HepG2 (cell line): ENCODE measurements around the gene ADAM10. TPM values are rescaled to one million over a fixed set of nuclear protein-coding genes. Genes with fewer than 3 reads are reported as not detected.

ENCODE experiments used
- ATAC-seq: fragments of 200-7000 bp; cut with Tn5 transposase; 3 replicates; pipeline ENCODE4 v1.9.1; 2020; ENCODE audit warnings: mild to moderate bottlenecking, moderate library complexity
- BruUV-seq: library from RNA; stranded (reverse); fragments of 400-500 nt; replicated peaks from 2 replicates; lab custom pipeline; 2021; lab: Mats Ljungman, UMichigan
- CTCF ChIA-PET: fragments of 300-600 bp; formaldehyde crosslinking; extraction: SDS; loops from one replicate; lab custom pipeline; 2021; ENCODE audit warnings: low total read pairs, inconsistent platforms, low intra/inter-chr PET ratio; lab: Yijun Ruan, JAX
- POLR2A ChIA-PET: fragments of 350-600 bp; sonication (Branson Sonifier 250); formaldehyde crosslinking; loops from one replicate; lab custom pipeline; 2020; ENCODE audit warnings: antibody characterized with exemption, inconsistent platforms; lab: Yijun Ruan, JAX
- DNase-seq: peaks from one replicate; pipeline ENCODE4 v3.0.0-alpha.2; 2015; ENCODE audit warnings: low spot score
- FAIRE-seq: peaks from 3 replicates; lab custom pipeline; 2011; peaks lifted over from hg19 to GRCh38; lab: Jason Lieb, UNC
- H2AFZ ChIP-seq: one replicate; pipeline ENCODE4 v1.6.1; 2011; ENCODE audit warnings: low read length, inconsistent platforms
- H3K27ac ChIP-seq: fragments of 300-600 bp; 3 replicates; pipeline ENCODE4 v1.8.0; 2011; ENCODE audit warnings: mixed run types, mild to moderate bottlenecking, mixed read lengths, low read length, inconsistent platforms; ENCODE audit not compliant: insufficient read depth; ENCODE audit errors: extremely low read length
- H3K27me3 ChIP-seq, 2 experiments: fragments of 200-600 bp in 1 of 2; 2 replicates in 1 of 2; 3 replicates in 1 of 2; pipeline versions ENCODE4 v1.6.0 to v1.8.0; 2011; ENCODE audit warnings: low read length in 2 of 2, mild to moderate bottlenecking in 2 of 2, moderate library complexity in 2 of 2, inconsistent platforms in 1 of 2; ENCODE audit not compliant: insufficient read depth in 2 of 2, control insufficient read depth in 1 of 2
- H3K36me3 ChIP-seq, 2 experiments: fragments of 200-600 bp in 1 of 2; replicated peaks in 1 of 2; 2 replicates in 1 of 2; 3 replicates in 1 of 2; pipeline versions ENCODE4 v1.5.1 to v1.8.0; 2011; ENCODE audit warnings: low read length in 2 of 2, inconsistent platforms in 1 of 2; ENCODE audit not compliant: insufficient read depth in 2 of 2, control insufficient read depth in 1 of 2
- H3K4me1 ChIP-seq: 2 replicates; pipeline ENCODE4 v1.5.1; 2012; ENCODE audit warnings: low read length, inconsistent platforms; ENCODE audit not compliant: insufficient read depth
- H3K4me2 ChIP-seq: 2 replicates; pipeline ENCODE4 v1.6.0; 2011; ENCODE audit warnings: low read depth, low read length, inconsistent platforms
- H3K4me3 ChIP-seq, 3 experiments: fragments of 200-600 bp in 1 of 3; sonication (generic), shearing (Covaris generic) in 1 of 3; replicated peaks in 1 of 3; 2 replicates each; pipeline ENCODE4 v1.5.1; 2011 to 2016; ENCODE audit warnings: low read length in 3 of 3, inconsistent platforms in 2 of 3, low read depth in 2 of 3, mild to moderate bottlenecking in 2 of 3, control low read depth in 1 of 3, mixed read lengths in 1 of 3; ENCODE audit not compliant: insufficient read depth in 1 of 3
- H3K79me2 ChIP-seq: one replicate; pipeline ENCODE4 v1.6.1; 2011; ENCODE audit warnings: low read length, inconsistent platforms; ENCODE audit not compliant: insufficient read depth
- H3K9ac ChIP-seq: 2 replicates; pipeline ENCODE4 v1.6.0; 2011; ENCODE audit warnings: mild to moderate bottlenecking, low read depth, low read length, inconsistent platforms; ENCODE audit not compliant: insufficient read depth
- H3K9me3 ChIP-seq: 2 replicates; pipeline ENCODE4 v1.5.1; 2012; ENCODE audit warnings: mild to moderate bottlenecking, low read length
- H4K20me1 ChIP-seq: 2 replicates; pipeline ENCODE4 v1.6.0; 2011; ENCODE audit warnings: inconsistent platforms, mild to moderate bottlenecking, low read length, moderate library complexity; ENCODE audit not compliant: insufficient read depth
- AKAP8 ChIP-seq: sonication (generic); formaldehyde crosslinking; IDR thresholded peaks from 2 replicates; pipeline ENCODE4 v1.5.1; 2020; ENCODE audit warnings: mild to moderate bottlenecking, missing genetic modification reagents
- EP300 ChIP-seq, 3 experiments: sonication (generic) in 1 of 3; formaldehyde crosslinking in 1 of 3; IDR thresholded peaks; 2 replicates each; pipeline versions ENCODE4 v1.5.1 to v1.6.1; 2011 to 2020; ENCODE audit warnings: low read depth in 2 of 3, low read length in 2 of 3, borderline replicate concordance in 1 of 3, improper control_type of control experiment in 1 of 3, mild to moderate bottlenecking in 1 of 3, missing genetic modification reagents in 1 of 3, moderate library complexity in 1 of 3
- ETV6 ChIP-seq: sonication (generic); formaldehyde crosslinking; conservative IDR thresholded peaks from 2 replicates; pipeline ENCODE4 v1.4.0; 2020; ENCODE audit warnings: missing genetic modification reagents
- FOSL2 ChIP-seq: sonication (generic); formaldehyde crosslinking; IDR thresholded peaks from 2 replicates; pipeline ENCODE4 v1.4.0; 2020; ENCODE audit warnings: missing genetic modification reagents
- FOXP1 ChIP-seq, 2 experiments: fragments of 450-650 bp in 1 of 2; IDR thresholded peaks; 2 replicates each; pipeline ENCODE4 v1.6.1; 2017 to 2018; ENCODE audit warnings: antibody characterized with exemption in 1 of 2
- HDAC2 ChIP-seq: sonication (generic); formaldehyde crosslinking; IDR thresholded peaks from 2 replicates; pipeline ENCODE4 v1.4.0; 2020; ENCODE audit warnings: missing genetic modification reagents
- HNF4A ChIP-seq: sonication (generic); formaldehyde crosslinking; IDR thresholded peaks from 2 replicates; pipeline ENCODE4 v1.4.0; 2020; ENCODE audit warnings: missing genetic modification reagents
- HNRNPH1 ChIP-seq: fragments of 200-400 bp; formaldehyde crosslinking; optimal IDR thresholded peaks from 2 replicates; pipeline ENCODE3; 2017; ENCODE audit warnings: mild to moderate bottlenecking, low read depth, low read length
- HOXA5 ChIP-seq: sonication (generic); formaldehyde crosslinking; IDR thresholded peaks from 2 replicates; pipeline ENCODE4 v1.4.0; 2020; ENCODE audit warnings: missing genetic modification reagents
- HOXA7 ChIP-seq: sonication (generic); formaldehyde crosslinking; IDR thresholded peaks from 2 replicates; pipeline ENCODE4 v1.8.1; 2022; ENCODE audit warnings: mild to moderate bottlenecking, missing genetic modification reagents, moderate library complexity
- IKZF4 ChIP-seq: sonication (generic); formaldehyde crosslinking; IDR thresholded peaks from 2 replicates; pipeline ENCODE4 v1.5.1; 2020; ENCODE audit warnings: borderline replicate concordance, mild to moderate bottlenecking, low read depth, missing genetic modification reagents; ENCODE audit errors: not compliant biosample characterization
- ISL2 ChIP-seq: sonication (generic); formaldehyde crosslinking; IDR thresholded peaks from 2 replicates; pipeline ENCODE4 v1.5.0; 2020; ENCODE audit warnings: missing genetic modification reagents
- KDM2A ChIP-seq: sonication (generic); formaldehyde crosslinking; IDR thresholded peaks from 2 replicates; pipeline ENCODE4 v1.4.0; 2020; ENCODE audit warnings: low read depth, missing genetic modification reagents, borderline replicate concordance
- MED8 ChIP-seq: sonication (generic); formaldehyde crosslinking; IDR thresholded peaks from 2 replicates; pipeline ENCODE4 v1.8.1; 2023; ENCODE audit warnings: mild to moderate bottlenecking, missing genetic modification reagents; ENCODE audit not compliant: insufficient replicate concordance
- MIER2 ChIP-seq: IDR thresholded peaks from 2 replicates; pipeline ENCODE4 v1.6.1; 2016; ENCODE audit warnings: missing biosample characterization, missing genetic modification reagents
- NCOA2 ChIP-seq: sonication (generic); formaldehyde crosslinking; IDR thresholded peaks from 2 replicates; pipeline ENCODE4 v1.8.0; 2022; ENCODE audit warnings: inconsistent platforms
- POLR2G ChIP-seq: fragments of 200-400 bp; formaldehyde crosslinking; IDR thresholded peaks from 2 replicates; pipeline ENCODE4 v1.6.1; 2018; ENCODE audit warnings: mild to moderate bottlenecking, low read depth, low read length, moderate library complexity
- SIX1 ChIP-seq: sonication (generic); formaldehyde crosslinking; IDR thresholded peaks from 2 replicates; pipeline ENCODE4 v1.4.0; 2020; ENCODE audit warnings: missing genetic modification reagents, borderline replicate concordance
- TCF7L2 ChIP-seq: IDR thresholded peaks from 2 replicates; pipeline ENCODE4 v1.6.1; 2011; ENCODE audit warnings: mild to moderate bottlenecking, low read depth, low read length, moderate library complexity
- TMF1 ChIP-seq: sonication (generic); formaldehyde crosslinking; IDR thresholded peaks from 2 replicates; pipeline ENCODE4 v1.8.1; 2022; ENCODE audit warnings: low read depth, missing genetic modification reagents
- ZNF263 ChIP-seq: sonication (generic); formaldehyde crosslinking; IDR thresholded peaks from 2 replicates; pipeline ENCODE4 v1.4.0; 2020; ENCODE audit warnings: missing genetic modification reagents
- ZNF713 ChIP-seq: sonication (generic); formaldehyde crosslinking; IDR thresholded peaks from 2 replicates; pipeline ENCODE4 v1.4.0; 2020; ENCODE audit warnings: mild to moderate bottlenecking, missing genetic modification reagents
- ZNF724P ChIP-seq: sonication (generic); formaldehyde crosslinking; IDR thresholded peaks from 2 replicates; pipeline ENCODE4 v1.8.0; 2022; ENCODE audit warnings: missing genetic modification reagents, borderline replicate concordance
- ZNF749 ChIP-seq: sonication (generic); formaldehyde crosslinking; IDR thresholded peaks from 2 replicates; pipeline ENCODE4 v1.8.0; 2022; ENCODE audit warnings: mild to moderate bottlenecking, missing genetic modification reagents, moderate library complexity, borderline replicate concordance
- WGBS: methylation state at CpG from one replicate; pipeline ENCODE4 v1.1.6; 2017; ENCODE audit warnings: low lambda C conversion rate; 5-methylcytosine and 5-hydroxymethylcytosine counted together
- in situ Hi-C: cut with HindIII; loops from 2 replicates; pipeline ENCODE4 v1.10.0; 2017; ENCODE audit warnings: low pct_unique_long_range_greater_than_20kb; ENCODE audit not compliant: extremely low pct_ligation_motif_present
- intact Hi-C: fragments of 100-400 bp; cut with micrococcal nuclease; formaldehyde crosslinking; loops from one replicate; pipeline ENCODE4 v1.10.0; 2022; ENCODE audit not compliant: unreplicated experiment
- polyA plus RNA-seq, 8 experiments: library from polyadenylated mRNA; depleted of rRNA in 3 of 8; stranded (reverse) in 7 of 8; unstranded in 1 of 8; fragments of >200 nt; fragmentation: Illumina TruSeq in 4 of 8; extraction: Trizol in 4 of 8; gene quantifications; 2 replicates each; pipeline versions ENCODE4 v1.2.1 to v1.2.3, GENCODE V29; 2011 to 2016; ENCODE audit warnings: low read depth in 4 of 8, missing spikeins in 1 of 8, mixed read lengths in 1 of 8; ENCODE audit not compliant: insufficient read depth in 1 of 8
- total RNA-seq, 5 experiments: library from RNA; depleted of rRNA; stranded (reverse); fragments of >200 nt; fragmentation: Illumina TruSeq; extraction: Trizol; gene quantifications; 2 replicates each; pipeline ENCODE4 v1.2.3, GENCODE V29; 2016; ENCODE audit warnings: low read depth in 1 of 5
- TF ChIP-seq, protein P1 (sequence below): IDR thresholded peaks from 2 replicates; pipeline ENCODE4 v1.6.1; 2016; ENCODE audit warnings: low read depth, control low read depth
- TF ChIP-seq, protein P2 (sequence below): sonication (generic); formaldehyde crosslinking; IDR thresholded peaks from 2 replicates; pipeline ENCODE4 v1.5.0; 2020; ENCODE audit warnings: missing genetic modification reagents

ADAM10 gene
- total and polyA plus RNA-seq, 2 of the 13 experiments (the other 11 are each of a cell fraction or from before 2014, with no cell fraction given) = 92.7 to 125 TPM

DNA sequence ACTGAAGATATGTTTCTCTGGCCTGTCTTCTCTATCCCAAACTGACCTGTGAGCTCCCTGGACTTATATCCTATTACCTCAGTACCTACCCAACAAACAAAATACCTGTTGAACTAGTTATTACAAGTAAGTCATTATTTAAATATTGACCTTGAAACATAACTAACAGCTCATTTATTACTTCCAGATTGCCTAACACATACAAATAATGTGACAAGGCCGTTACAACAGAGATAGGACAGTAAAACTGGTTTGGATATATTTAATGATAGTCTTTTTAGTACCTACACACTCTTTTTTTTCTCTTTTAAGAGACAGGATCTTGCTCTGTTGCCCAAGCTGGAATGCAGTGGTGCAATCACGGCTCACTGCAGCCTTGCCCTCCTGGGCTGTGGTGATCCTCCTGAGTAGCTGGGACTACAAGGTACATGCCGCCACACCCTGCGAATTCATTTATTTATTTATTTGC lies 145.0 kb downstream of the ADAM10 start:
- Histone ChIP-seq H3K79me2 (no peaks in the 10 kb centered on the region), H2AFZ (no peak overlapping the region), H3K36me3 (peaks cover 1 to 27% of the 10 kb centered on the region in 2 experiments; a peak in 3 of 5 replicates), H3K9ac (no peak overlapping the region), H3K9me3 (no peaks in the 10 kb centered on the region), H3K4me2 (no peak overlapping the region), H3K4me1 (peaks cover 16% of the 10 kb centered on the region), H3K4me3 (no peak overlapping the region), H4K20me1 (no peaks in the 10 kb centered on the region), H3K27me3 (no peaks in the 10 kb centered on the region), H3K27ac (peak overlapping the region; percentile 37)
- FAIRE-seq (peak; percentile 43), ATAC-seq (peak; percentile 77), DNase-seq (peak; percentile 46)
- intact Hi-C loops = no loop called here
- BruUV-seq = no TSS peak
- ChIA-PET POLR2A (interaction anchor here (0.7 to 1.5 kb wide), 3 partner anchors 128 to 145 kb away, joined by 3 to 7 read pairs (median 3); no protein-coding TSS in a partner anchor), CTCF (no interaction called here)
- 62% methylated on average over 4 of the region's 4 CpGs for WGBS
- in situ Hi-C loops = no loop called here
- TF ChIP-seq TCF7L2 (no peak), IKZF4 (CRISPR knock-in tag) (no peak), FOSL2 (CRISPR knock-in tag) (0 out of 2 replicates have a peak, but pooled peaks have one; percentile 12), HNRNPH1 (no peak), HOXA7 (CRISPR knock-in tag) (no peak), ETV6 (CRISPR knock-in tag) (no peak), MED8 (no peak), HDAC2 (no peak), ZNF713 (CRISPR knock-in tag) (no peak), ISL2 (CRISPR knock-in tag) (0 out of 2 replicates have a peak, but pooled peaks have one; percentile 16), KDM2A (CRISPR knock-in tag) (no peak), ZNF724P (CRISPR knock-in tag) (no peak), ZNF749 (CRISPR knock-in tag) (no peak), NCOA2 (CRISPR knock-in tag) (peak; percentile 42; the same call in 1 of the 2 replicates), MIER2 (CRISPR knock-in tag) (no peak), AKAP8 (CRISPR knock-in tag) (no peak), FOXP1 (IDR thresholded peaks at IDR 0.05) (no peak), FOXP1 (CRISPR knock-in tag; IDR thresholded peaks at IDR 0.05) (peak; percentile 14; the same call in 1 of the 2 replicates), HNF4A (CRISPR knock-in tag) (0 out of 2 replicates have a peak, but pooled peaks have one; percentile 39), EP300 (IDR thresholded peaks at IDR 0.05; ENCODE audit: low read depth in 2 of 2, low read length in 2 of 2) (peak in 1 of 2 experiments; percentile 15; a peak in 1 of 4 replicates), EP300 (CRISPR knock-in tag; IDR thresholded peaks at IDR 0.05; ENCODE audit: borderline replicate concordance) (no peak), TMF1 (CRISPR knock-in tag) (no peak), POLR2G (no peak), SIX1 (CRISPR knock-in tag) (no peak), ZNF263 (CRISPR knock-in tag) (no peak), HOXA5 (no peak)
- TF ChIP-seq, protein P1, sequence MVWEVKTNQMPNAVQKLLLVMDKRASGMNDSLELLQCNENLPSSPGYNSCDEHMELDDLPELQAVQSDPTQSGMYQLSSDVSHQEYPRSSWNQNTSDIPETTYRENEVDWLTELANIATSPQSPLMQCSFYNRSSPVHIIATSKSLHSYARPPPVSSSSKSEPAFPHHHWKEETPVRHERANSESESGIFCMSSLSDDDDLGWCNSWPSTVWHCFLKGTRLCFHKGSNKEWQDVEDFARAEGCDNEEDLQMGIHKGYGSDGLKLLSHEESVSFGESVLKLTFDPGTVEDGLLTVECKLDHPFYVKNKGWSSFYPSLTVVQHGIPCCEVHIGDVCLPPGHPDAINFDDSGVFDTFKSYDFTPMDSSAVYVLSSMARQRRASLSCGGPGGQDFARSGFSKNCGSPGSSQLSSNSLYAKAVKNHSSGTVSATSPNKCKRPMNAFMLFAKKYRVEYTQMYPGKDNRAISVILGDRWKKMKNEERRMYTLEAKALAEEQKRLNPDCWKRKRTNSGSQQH (CRISPR knock-in tag) = no peak
- TF ChIP-seq, protein P2, sequence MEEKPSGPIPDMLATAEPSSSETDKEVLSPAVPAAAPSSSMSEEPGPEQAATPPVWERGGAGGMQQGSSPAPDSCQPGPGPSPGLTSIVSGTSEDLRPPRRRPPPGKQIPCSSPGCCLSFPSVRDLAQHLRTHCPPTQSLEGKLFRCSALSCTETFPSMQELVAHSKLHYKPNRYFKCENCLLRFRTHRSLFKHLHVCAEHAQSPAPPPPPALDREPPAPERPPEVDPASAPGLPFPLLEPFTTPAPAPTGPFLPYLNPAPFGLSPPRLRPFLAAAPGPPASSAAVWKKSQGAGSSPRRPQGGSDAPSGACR = no peak
